Measurements from ENCODE around the gene PMM2. TPM values are rescaled to one million over a fixed set of nuclear protein-coding genes. Genes with fewer than 3 reads are reported as not detected.

Gene PMM2
- total RNA-seq, 6 donors from 2014 or later: 27.2 to 37.1 (median 29.8) TPM

GRCh38 chr16:8851761-8852403, 54.2 kb downstream of the PMM2 start:
- no peak overlapping the region for H3K4me3 ChIP-seq
- no peaks in the 10 kb centered on the region for H3K27me3 ChIP-seq
- 85 to 96% methylated on average over 6 to 8 of the region's 8 CpGs for WGBS, 2 donors
- TF ChIP-seq POLR2AphosphoS5 (IDR thresholded peaks at IDR 0.05) (no peak), EP300 (IDR thresholded peaks at IDR 0.05) (no peak), POLR2A (IDR thresholded peaks at IDR 0.05) (no peak), CTCF (IDR thresholded peaks at IDR 0.05) (no peak)
- ATAC-seq (ENCODE audit: low FRiP score in 2 of 2) (no peak), DNase-seq (peak in 1 of 2 donors; percentile 13)
- peaks cover 0 to 84% (median 57%) of the 10 kb centered on the region in 4 donors for H3K36me3 ChIP-seq
- peak overlapping the region; percentile 26 to 86 (median 70) for H3K27ac ChIP-seq
- peaks cover 31 to 59% (median 42%) of the 10 kb centered on the region in 4 donors for H3K4me1 ChIP-seq
- H3K9me3 ChIP-seq: no peaks in the 10 kb centered on the region

- H3K27me3 ChIP-seq: no peaks in the 10 kb centered on the region
- ATAC-seq (ENCODE audit: low FRiP score in 2 of 2): no peak
- H3K4me3 ChIP-seq: no peak overlapping the region
- peak in 1 of 2 donors; percentile 8 for DNase-seq
- 69 to 76% methylated on average over 8 of the region's 8 CpGs for WGBS, 2 donors
- H3K36me3 ChIP-seq: peaks cover 0 to 79% (median 58%) of the 10 kb centered on the region in 4 donors
- H3K9me3 ChIP-seq: no peaks in the 10 kb centered on the region
- peak overlapping the region in 3 of 4 donors; percentile 61 to 86 (median 77) for H3K27ac ChIP-seq
- TF ChIP-seq POLR2A (IDR thresholded peaks at IDR 0.05) (no peak), CTCF (IDR thresholded peaks at IDR 0.05) (no peak), EP300 (IDR thresholded peaks at IDR 0.05) (no peak), POLR2AphosphoS5 (IDR thresholded peaks at IDR 0.05) (no peak)
- peaks cover 31 to 60% (median 43%) of the 10 kb centered on the region in 4 donors for H3K4me1 ChIP-seq
Observed at GRCh38 chr16:8852534-8852933, 54.9 kb downstream of the PMM2 start.

GRCh38 chr16:8853150-8853549, 55.5 kb downstream of the PMM2 start:
- Histone ChIP-seq H3K36me3 (peaks cover 0 to 78% (median 58%) of the 10 kb centered on the region in 4 donors), H3K27ac (peak overlapping the region; percentile 18 to 86 (median 69)), H3K4me3 (no peak overlapping the region), H3K27me3 (no peaks in the 10 kb centered on the region), H3K4me1 (peaks cover 31 to 63% (median 45%) of the 10 kb centered on the region in 4 donors), H3K9me3 (no peaks in the 10 kb centered on the region)
- DNase-seq: peak in 1 of 2 donors; percentile 20
- no peak for TF ChIP-seq CTCF (IDR thresholded peaks at IDR 0.05)
- no peak for TF ChIP-seq POLR2A (IDR thresholded peaks at IDR 0.05)
- no peak for TF ChIP-seq POLR2AphosphoS5 (IDR thresholded peaks at IDR 0.05)
- TF ChIP-seq EP300 (IDR thresholded peaks at IDR 0.05): no peak
- WGBS, 2 donors: 60 to 84% methylated on average over 7 of the region's 7 CpGs
- ATAC-seq (ENCODE audit: low FRiP score in 2 of 2): no peak

- TF ChIP-seq CTCF (IDR thresholded peaks at IDR 0.05) (no peak), POLR2AphosphoS5 (IDR thresholded peaks at IDR 0.05) (no peak), POLR2A (IDR thresholded peaks at IDR 0.05) (no peak), EP300 (IDR thresholded peaks at IDR 0.05) (no peak)
- ATAC-seq (ENCODE audit: low FRiP score in 2 of 2) (no peak), DNase-seq (peak in 1 of 2 donors; percentile 9)
- H3K4me3 ChIP-seq: no peak overlapping the region
- H3K27ac ChIP-seq: peak overlapping the region; percentile 18 to 86 (median 69)
- no peaks in the 10 kb centered on the region for H3K9me3 ChIP-seq
- H3K4me1 ChIP-seq: peaks cover 31 to 67% (median 47%) of the 10 kb centered on the region in 4 donors
- H3K36me3 ChIP-seq: peaks cover 1 to 78% (median 59%) of the 10 kb centered on the region in 4 donors
- WGBS, 2 donors: 82 to 95% methylated on average over 7 of the region's 7 CpGs
- no peaks in the 10 kb centered on the region for H3K27me3 ChIP-seq
Observed at GRCh38 chr16:8853611-8854010, 56.0 kb downstream of the PMM2 start.
